ENCODE results near the gene METRN.
"Not testable (repeated sequence)": the region's sequence is repeated elsewhere in the genome, so short reads cannot be mapped to it uniquely, and the experiment has no call there.

METRN gene

DNA sequence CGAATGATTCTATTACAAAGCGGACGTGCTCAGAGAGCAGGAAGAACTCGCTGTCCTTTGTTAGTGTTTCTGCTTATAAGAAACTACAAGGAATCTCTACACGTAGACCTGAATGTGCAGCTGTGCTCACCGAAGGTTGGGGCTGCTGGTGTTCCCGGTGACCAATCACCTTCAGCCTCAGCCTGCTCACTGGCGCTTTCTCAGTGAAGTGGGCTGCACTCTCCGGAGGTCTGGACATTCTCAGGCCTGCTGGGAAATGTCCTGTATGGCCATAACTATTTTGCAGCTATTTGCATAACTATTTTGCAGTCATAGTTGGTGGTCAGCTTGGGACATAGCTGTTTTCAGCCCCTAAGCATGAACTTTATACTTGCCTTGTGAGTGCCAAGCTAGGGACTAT, 35.6 kb downstream of the METRN start (continued):
- TF ChIP-seq ZNF488 (tag by site-specific recombination; IDR thresholded peaks at IDR 0.05): no peak

DNA sequence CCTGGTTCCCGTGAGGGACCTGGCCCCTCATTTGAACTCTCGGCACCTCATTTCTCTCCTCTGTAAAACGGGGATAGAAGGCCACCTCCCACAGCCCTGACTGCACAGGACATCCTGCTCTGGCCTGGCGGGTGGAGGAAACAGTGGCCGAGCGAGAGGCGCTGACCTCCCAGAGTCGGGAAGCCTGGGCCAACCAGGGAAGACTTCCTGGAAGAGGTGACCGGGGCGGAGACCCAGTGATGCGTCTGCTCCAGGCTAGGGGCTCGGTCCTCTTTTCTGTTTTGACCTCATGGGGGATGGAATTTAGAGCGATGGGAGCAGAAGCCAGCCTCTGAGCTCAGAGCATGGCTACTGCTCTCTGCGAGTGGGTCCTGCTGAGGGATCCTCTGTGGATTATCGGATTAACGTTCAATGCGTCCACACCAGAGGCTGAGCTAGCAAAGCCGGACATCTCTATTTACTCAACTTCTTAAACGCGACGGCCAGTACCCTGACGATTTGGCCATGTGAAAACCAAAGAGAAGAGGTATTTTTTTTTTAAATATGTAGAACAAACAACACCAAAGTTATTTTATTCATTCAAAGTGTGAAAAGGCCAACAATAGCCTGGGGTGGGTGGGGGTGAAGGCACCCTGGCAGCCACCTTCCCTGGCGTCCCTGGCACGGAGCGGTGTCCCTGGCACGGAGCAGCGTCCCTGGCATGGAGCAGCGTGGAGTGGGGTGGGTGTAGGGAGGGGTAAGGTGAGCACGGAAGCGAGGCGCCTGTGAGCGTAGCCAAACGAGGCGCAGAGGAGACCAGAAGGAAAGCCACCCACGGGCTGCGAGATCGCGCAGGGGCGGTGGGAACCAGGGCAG, 36.5 kb downstream of the METRN start:
- Histone ChIP-seq H3K36me3 (ENCODE audit: control insufficient read depth in 2 of 2, insufficient read depth in 1 of 2, low read length in 2 of 2) (no peaks in the 10 kb centered on the region), H3K9me3 (ENCODE audit: control insufficient read depth, insufficient read depth, low read depth, low read length) (no peaks in the 10 kb centered on the region), H3K4me1 (ENCODE audit: control insufficient read depth, insufficient read depth, low read length) (no peaks in the 10 kb centered on the region), H3K4me3 (ENCODE audit: low read depth, low read length) (no peak overlapping the region), H3K27ac (ENCODE audit: extremely low read depth, low read depth, low read length) (no peak overlapping the region)
- no peak for TF ChIP-seq ZNF623 (tag by site-specific recombination; IDR thresholded peaks at IDR 0.05)
- TF ChIP-seq ZNF157 (tag by site-specific recombination; IDR thresholded peaks at IDR 0.05): no peak
- TF ChIP-seq ZNF701 (tag by site-specific recombination; IDR thresholded peaks at IDR 0.05): no peak
- no peak for TF ChIP-seq ZNF24 (tag by site-specific recombination; IDR thresholded peaks at IDR 0.05)
- TF ChIP-seq SETDB1 (IDR thresholded peaks at IDR 0.05; ENCODE audit: insufficient read length, low read length): no peak
- TF ChIP-seq ZNF114 (tag by site-specific recombination; IDR thresholded peaks at IDR 0.05): no peak
- TF ChIP-seq ZNF768 (tag by site-specific recombination; IDR thresholded peaks at IDR 0.05): no peak
- no peak for TF ChIP-seq ZNF23 (tag by site-specific recombination; IDR thresholded peaks at IDR 0.05; ENCODE audit: borderline replicate concordance)
- no peak for TF ChIP-seq ZBTB1 (tag by site-specific recombination; IDR thresholded peaks at IDR 0.05)
- POLR2A ChIA-PET: no interaction called here
- CTCF ChIA-PET: interaction anchor here (0.7 to 1.3 kb wide), 2 partner anchors 38 to 39 kb away, joined by 3 to 5 read pairs; no protein-coding TSS in a partner anchor

DNA sequence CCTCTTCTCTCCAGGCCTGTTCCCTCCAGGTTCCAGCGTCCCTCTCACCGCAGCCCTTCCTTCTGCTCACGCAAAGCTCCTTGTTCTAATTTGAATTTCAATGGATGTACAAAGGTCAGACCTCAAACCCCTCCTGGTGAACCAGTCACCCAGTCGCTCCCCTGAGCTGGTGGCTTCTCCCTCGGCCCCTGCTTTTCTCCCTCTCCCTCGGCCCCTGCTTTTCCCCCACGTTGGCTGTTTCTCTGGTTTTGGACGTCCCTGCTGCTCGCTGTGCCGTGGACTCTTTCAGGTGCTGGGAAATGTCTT, 37.0 kb downstream of the METRN start:
- ChIA-PET CTCF (interaction anchor here (0.5 kb wide), 1 partner anchor 428 kb away, joined by 3 read pairs; no protein-coding TSS in a partner anchor), POLR2A (no interaction called here)
- no peak overlapping the region for H3K27ac ChIP-seq (ENCODE audit: extremely low read depth, low read depth, low read length)

GRCh38 chr16:754121-754607, 39.2 kb downstream of the METRN start:
- TF ChIP-seq KLF1 (tag by site-specific recombination; IDR thresholded peaks at IDR 0.05): peak; percentile 58; the same call in 1 of the 2 replicates
- H3K36me3 ChIP-seq (ENCODE audit: control insufficient read depth in 2 of 2, insufficient read depth in 1 of 2, low read length in 2 of 2); H3K9me3 ChIP-seq (ENCODE audit: control insufficient read depth, insufficient read depth, low read depth, low read length); H3K4me3 ChIP-seq (ENCODE audit: low read depth, low read length); POLR2A ChIA-PET; H3K27ac ChIP-seq (ENCODE audit: extremely low read depth, low read depth, low read length); H3K4me1 ChIP-seq (ENCODE audit: control insufficient read depth, insufficient read depth, low read length); CTCF ChIA-PET: not testable (repeated sequence)

More for the DNA sequence above, 37.0 kb downstream of the METRN start:
- no peak for TF ChIP-seq ZNF670 (tag by site-specific recombination; IDR thresholded peaks at IDR 0.05; ENCODE audit: low read depth)
- TF ChIP-seq KLF1 (tag by site-specific recombination; IDR thresholded peaks at IDR 0.05): no peak
- TF ChIP-seq ZNF174 (tag by site-specific recombination; IDR thresholded peaks at IDR 0.05): no peak
- Histone ChIP-seq H3K4me1 (ENCODE audit: control insufficient read depth, insufficient read depth, low read length) (no peaks in the 10 kb centered on the region), H3K4me3 (ENCODE audit: low read depth, low read length) (no peak overlapping the region), H3K36me3 (ENCODE audit: control insufficient read depth in 2 of 2, insufficient read depth in 1 of 2, low read length in 2 of 2) (no peaks in the 10 kb centered on the region), H3K9me3 (ENCODE audit: control insufficient read depth, insufficient read depth, low read depth, low read length) (no peaks in the 10 kb centered on the region)

GRCh38 chr16:754656-755055, 39.7 kb downstream of the METRN start:
- no peak for TF ChIP-seq PRDM2 (tag by site-specific recombination; IDR thresholded peaks at IDR 0.05; ENCODE audit: borderline replicate concordance)
- no peak for TF ChIP-seq ZNF549 (tag by site-specific recombination; IDR thresholded peaks at IDR 0.05)
- TF ChIP-seq ZBTB7A (tag by site-specific recombination; IDR thresholded peaks at IDR 0.05; ENCODE audit: low read depth): no peak
- ChIA-PET CTCF (interaction anchor here (1.2 to 2.1 kb wide), 2 partner anchors 9 to 32 kb away, joined by 3 to 9 read pairs; no protein-coding TSS in a partner anchor), POLR2A (no interaction called here)
- H3K4me1 ChIP-seq (ENCODE audit: control insufficient read depth, insufficient read depth, low read length): no peaks in the 10 kb centered on the region
- H3K9me3 ChIP-seq (ENCODE audit: control insufficient read depth, insufficient read depth, low read depth, low read length): no peaks in the 10 kb centered on the region
- no peak overlapping the region for H3K27ac ChIP-seq (ENCODE audit: extremely low read depth, low read depth, low read length)
- no peak overlapping the region for H3K4me3 ChIP-seq (ENCODE audit: low read depth, low read length)
- no peaks in the 10 kb centered on the region for H3K36me3 ChIP-seq (ENCODE audit: control insufficient read depth in 2 of 2, insufficient read depth in 1 of 2, low read length in 2 of 2)

Measured in HEK293 (cell line).